Measurements from ENCODE around the gene COPG1.

The COPG1 gene

GRCh38 chr3:129281726-129282125 lies 32.3 kb downstream of the COPG1 start:
- H3K4me1 ChIP-seq (ENCODE audit: control insufficient read depth, insufficient read depth, low read length): peaks cover 14% of the 10 kb centered on the region
- no peak overlapping the region for H3K9ac ChIP-seq (ENCODE audit: low read depth, low read length)

GRCh38 chr3:129282727-129283327 lies 33.4 kb downstream of the COPG1 start:
- H3K27me3 ChIP-seq (ENCODE audit: control insufficient read depth, insufficient read depth, low read length): no peaks in the 10 kb centered on the region
- no peak overlapping the region for H3K9ac ChIP-seq (ENCODE audit: low read depth, low read length)
- H3K36me3 ChIP-seq (ENCODE audit: control insufficient read depth, insufficient read depth, low read length): peaks cover 7% of the 10 kb centered on the region
- H3K4me1 ChIP-seq (ENCODE audit: control insufficient read depth, insufficient read depth, low read length): peaks cover 10% of the 10 kb centered on the region
- H3K27ac ChIP-seq (ENCODE audit: low read depth, low read length): no peak overlapping the region
- no peak overlapping the region for H3K4me3 ChIP-seq (ENCODE audit: low read depth, low read length)
- H3K9me3 ChIP-seq (ENCODE audit: control insufficient read depth, insufficient read depth, low read length): no peaks in the 10 kb centered on the region

More at GRCh38 chr3:129281726-129282125, 32.3 kb downstream of the COPG1 start:
- Histone ChIP-seq H3K9me3 (ENCODE audit: control insufficient read depth, insufficient read depth, low read length) (no peaks in the 10 kb centered on the region), H3K4me3 (ENCODE audit: low read depth, low read length) (no peak overlapping the region), H3K36me3 (ENCODE audit: control insufficient read depth, insufficient read depth, low read length) (peaks cover 11% of the 10 kb centered on the region), H3K27me3 (ENCODE audit: control insufficient read depth, insufficient read depth, low read length) (no peaks in the 10 kb centered on the region), H3K27ac (ENCODE audit: low read depth, low read length) (no peak overlapping the region)

- no peak overlapping the region for H3K27ac ChIP-seq (ENCODE audit: low read depth, low read length)
- no peaks in the 10 kb centered on the region for H3K4me1 ChIP-seq (ENCODE audit: control insufficient read depth, insufficient read depth, low read length)
- peaks cover 24% of the 10 kb centered on the region for H3K36me3 ChIP-seq (ENCODE audit: control insufficient read depth, insufficient read depth, low read length)
Measured at GRCh38 chr3:129286081-129286480, 36.7 kb downstream of the COPG1 start.

DNA sequence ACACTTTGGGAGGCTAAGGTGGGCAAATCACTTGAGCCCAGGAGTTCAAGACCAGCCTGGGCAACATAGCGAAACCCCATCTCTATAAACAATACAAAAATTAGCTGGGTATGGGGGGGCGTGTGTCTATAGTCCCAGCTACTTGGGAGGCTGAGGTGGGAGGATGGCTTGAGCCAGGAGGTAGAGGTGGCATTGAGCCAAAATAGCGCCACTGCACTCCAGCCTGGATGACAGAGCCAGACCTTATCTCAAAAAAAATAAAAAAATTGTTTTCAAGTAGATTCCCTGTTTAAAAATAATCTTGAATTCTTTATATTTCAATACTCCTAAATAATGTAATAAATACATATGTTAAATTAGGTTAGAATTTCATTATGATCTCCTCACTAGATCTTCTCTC lies 39.0 kb downstream of the COPG1 start:
- no peak overlapping the region for H3K4me3 ChIP-seq (ENCODE audit: low read depth, low read length)
- H3K9ac ChIP-seq (ENCODE audit: low read depth, low read length): no peak overlapping the region
- H3K9me3 ChIP-seq (ENCODE audit: control insufficient read depth, insufficient read depth, low read length): no peaks in the 10 kb centered on the region
- H3K4me1 ChIP-seq (ENCODE audit: control insufficient read depth, insufficient read depth, low read length): no peaks in the 10 kb centered on the region
- H3K36me3 ChIP-seq (ENCODE audit: control insufficient read depth, insufficient read depth, low read length): peaks cover 41% of the 10 kb centered on the region
- H3K27ac ChIP-seq (ENCODE audit: low read depth, low read length): no peak overlapping the region
- H3K27me3 ChIP-seq (ENCODE audit: control insufficient read depth, insufficient read depth, low read length): no peaks in the 10 kb centered on the region

More at GRCh38 chr3:129286081-129286480, 36.7 kb downstream of the COPG1 start:
- Histone ChIP-seq H3K27me3 (ENCODE audit: control insufficient read depth, insufficient read depth, low read length) (no peaks in the 10 kb centered on the region), H3K4me3 (ENCODE audit: low read depth, low read length) (no peak overlapping the region), H3K9ac (ENCODE audit: low read depth, low read length) (no peak overlapping the region), H3K9me3 (ENCODE audit: control insufficient read depth, insufficient read depth, low read length) (no peaks in the 10 kb centered on the region)

GRCh38 chr3:129289201-129289921 lies 40.0 kb downstream of the COPG1 start:
- Histone ChIP-seq H3K4me3 (ENCODE audit: low read depth, low read length) (no peak overlapping the region), H3K9ac (ENCODE audit: low read depth, low read length) (no peak overlapping the region), H3K9me3 (ENCODE audit: control insufficient read depth, insufficient read depth, low read length) (no peaks in the 10 kb centered on the region), H3K27me3 (ENCODE audit: control insufficient read depth, insufficient read depth, low read length) (no peaks in the 10 kb centered on the region), H3K27ac (ENCODE audit: low read depth, low read length) (no peak overlapping the region), H3K36me3 (ENCODE audit: control insufficient read depth, insufficient read depth, low read length) (peaks cover 42% of the 10 kb centered on the region), H3K4me1 (ENCODE audit: control insufficient read depth, insufficient read depth, low read length) (no peaks in the 10 kb centered on the region)

DNA sequence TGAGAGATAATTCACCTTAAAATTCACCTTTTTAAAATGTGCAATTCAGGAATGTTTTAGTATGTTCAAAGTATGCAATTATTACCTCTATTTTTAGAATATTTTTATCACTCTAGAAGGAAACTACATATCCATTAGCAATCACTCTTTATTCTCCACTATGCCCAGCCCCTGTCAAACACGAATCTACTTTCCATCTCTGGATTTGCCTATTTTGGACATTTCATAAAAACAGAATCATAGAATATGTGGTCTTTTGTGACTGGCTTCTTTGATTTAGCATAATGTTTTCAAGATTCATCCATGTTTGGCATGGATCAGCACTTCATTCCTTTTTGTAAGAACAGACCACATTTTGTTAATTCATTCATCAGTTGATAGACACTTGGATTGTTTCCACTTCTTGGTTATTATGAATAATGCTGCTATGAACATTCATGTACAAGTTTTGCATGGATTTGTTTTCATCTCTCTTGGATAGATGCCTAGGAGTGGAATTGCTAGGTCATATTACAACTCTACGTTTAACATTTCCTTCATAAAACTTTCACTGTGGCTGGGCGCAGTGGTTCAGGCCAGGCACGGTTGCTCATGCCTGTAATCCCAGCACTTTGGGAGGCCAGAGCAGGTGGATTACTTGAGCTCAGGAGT lies 42.0 kb downstream of the COPG1 start:
- H3K4me3 ChIP-seq (ENCODE audit: low read depth, low read length): no peak overlapping the region
- H3K27ac ChIP-seq (ENCODE audit: low read depth, low read length): no peak overlapping the region
- no peaks in the 10 kb centered on the region for H3K4me1 ChIP-seq (ENCODE audit: control insufficient read depth, insufficient read depth, low read length)
- no peak overlapping the region for H3K9ac ChIP-seq (ENCODE audit: low read depth, low read length)
- H3K36me3 ChIP-seq (ENCODE audit: control insufficient read depth, insufficient read depth, low read length): peaks cover 46% of the 10 kb centered on the region
- no peaks in the 10 kb centered on the region for H3K27me3 ChIP-seq (ENCODE audit: control insufficient read depth, insufficient read depth, low read length)
- no peaks in the 10 kb centered on the region for H3K9me3 ChIP-seq (ENCODE audit: control insufficient read depth, insufficient read depth, low read length)

DNA sequence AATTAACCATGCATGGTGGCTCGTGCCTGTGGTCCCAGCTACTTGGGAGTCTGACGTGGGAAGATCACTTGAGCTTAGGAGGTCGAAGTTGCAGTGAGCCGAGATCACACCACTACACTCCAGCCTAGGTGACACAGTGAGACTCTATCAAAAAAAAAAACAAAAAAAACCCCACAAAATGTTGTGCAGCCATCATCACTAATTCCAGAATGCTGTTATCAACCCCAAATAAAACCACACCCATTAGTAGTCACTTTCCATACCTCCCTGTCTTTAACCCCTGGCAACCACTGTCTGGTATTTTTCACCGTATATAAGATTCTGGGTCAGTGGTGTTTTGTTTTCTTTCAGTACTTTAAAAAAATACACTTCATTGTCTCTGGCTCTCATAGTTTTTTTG lies 45.9 kb downstream of the COPG1 start:
- Histone ChIP-seq H3K9me3 (ENCODE audit: control insufficient read depth, insufficient read depth, low read length) (no peaks in the 10 kb centered on the region), H3K36me3 (ENCODE audit: control insufficient read depth, insufficient read depth, low read length) (peaks cover 42% of the 10 kb centered on the region), H3K4me3 (ENCODE audit: low read depth, low read length) (no peak overlapping the region), H3K27ac (ENCODE audit: low read depth, low read length) (no peak overlapping the region), H3K27me3 (ENCODE audit: control insufficient read depth, insufficient read depth, low read length) (no peaks in the 10 kb centered on the region), H3K9ac (ENCODE audit: low read depth, low read length) (no peak overlapping the region), H3K4me1 (ENCODE audit: control insufficient read depth, insufficient read depth, low read length) (no peaks in the 10 kb centered on the region)

GRCh38 chr3:129304146-129304961 lies 54.9 kb downstream of the COPG1 start:
- Histone ChIP-seq H3K4me3 (ENCODE audit: low read depth, low read length) (no peak overlapping the region), H3K9me3 (ENCODE audit: control insufficient read depth, insufficient read depth, low read length) (no peaks in the 10 kb centered on the region), H3K36me3 (ENCODE audit: control insufficient read depth, insufficient read depth, low read length) (peaks cover 23% of the 10 kb centered on the region), H3K27me3 (ENCODE audit: control insufficient read depth, insufficient read depth, low read length) (no peaks in the 10 kb centered on the region), H3K4me1 (ENCODE audit: control insufficient read depth, insufficient read depth, low read length) (peaks cover 16% of the 10 kb centered on the region), H3K27ac (ENCODE audit: low read depth, low read length) (peak overlapping the region; percentile 93), H3K9ac (ENCODE audit: low read depth, low read length) (no peak overlapping the region)

DNA sequence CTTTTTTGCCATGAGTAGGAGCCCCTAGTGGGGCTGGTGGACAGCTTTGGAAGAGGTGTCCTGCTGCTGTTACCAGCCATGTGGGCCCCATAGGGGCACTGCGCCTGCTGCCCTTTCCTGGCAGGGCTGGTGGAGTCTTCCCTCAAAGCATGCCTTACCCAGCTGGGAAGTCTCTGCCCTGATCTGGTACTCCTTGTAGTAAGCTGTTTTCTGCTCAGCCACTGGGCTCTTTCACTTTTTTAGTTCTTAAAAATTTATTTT lies 55.5 kb downstream of the COPG1 start:
- Histone ChIP-seq H3K9ac (ENCODE audit: low read depth, low read length) (no peak overlapping the region), H3K9me3 (ENCODE audit: control insufficient read depth, insufficient read depth, low read length) (no peaks in the 10 kb centered on the region), H3K4me1 (ENCODE audit: control insufficient read depth, insufficient read depth, low read length) (peaks cover 16% of the 10 kb centered on the region), H3K36me3 (ENCODE audit: control insufficient read depth, insufficient read depth, low read length) (peaks cover 23% of the 10 kb centered on the region), H3K4me3 (ENCODE audit: low read depth, low read length) (peak overlapping the region; percentile 49; the same call in 1 of the 2 replicates), H3K27me3 (ENCODE audit: control insufficient read depth, insufficient read depth, low read length) (no peaks in the 10 kb centered on the region), H3K27ac (ENCODE audit: low read depth, low read length) (peak overlapping the region; percentile 93)

GRCh38 chr3:129305592-129306091 lies 56.2 kb downstream of the COPG1 start:
- H3K27me3 ChIP-seq (ENCODE audit: control insufficient read depth, insufficient read depth, low read length): no peaks in the 10 kb centered on the region
- H3K9me3 ChIP-seq (ENCODE audit: control insufficient read depth, insufficient read depth, low read length): no peaks in the 10 kb centered on the region
- peak overlapping the region; percentile 93 for H3K27ac ChIP-seq (ENCODE audit: low read depth, low read length)
- H3K4me1 ChIP-seq (ENCODE audit: control insufficient read depth, insufficient read depth, low read length): peaks cover 16% of the 10 kb centered on the region
- peaks cover 23% of the 10 kb centered on the region for H3K36me3 ChIP-seq (ENCODE audit: control insufficient read depth, insufficient read depth, low read length)
- peak overlapping the region; percentile 47; the same call in 1 of the 2 replicates for H3K9ac ChIP-seq (ENCODE audit: low read depth, low read length)
- H3K4me3 ChIP-seq (ENCODE audit: low read depth, low read length): peak overlapping the region; percentile 49
